ENCODE measurements around the gene CTPS2. TPM values are rescaled to one million over a fixed set of nuclear protein-coding genes. Genes with fewer than 3 reads are reported as not detected.

CTPS2 gene
- total RNA-seq, 1 experiment from 2014 or later, result 9.6 TPM

- no peak overlapping the region for H3K27ac ChIP-seq (ENCODE audit: low read depth, low read length)
- DNase-seq (ENCODE audit: low read depth, low spot score) (no peak), ATAC-seq (no peak)
- TF ChIP-seq, protein P1, sequence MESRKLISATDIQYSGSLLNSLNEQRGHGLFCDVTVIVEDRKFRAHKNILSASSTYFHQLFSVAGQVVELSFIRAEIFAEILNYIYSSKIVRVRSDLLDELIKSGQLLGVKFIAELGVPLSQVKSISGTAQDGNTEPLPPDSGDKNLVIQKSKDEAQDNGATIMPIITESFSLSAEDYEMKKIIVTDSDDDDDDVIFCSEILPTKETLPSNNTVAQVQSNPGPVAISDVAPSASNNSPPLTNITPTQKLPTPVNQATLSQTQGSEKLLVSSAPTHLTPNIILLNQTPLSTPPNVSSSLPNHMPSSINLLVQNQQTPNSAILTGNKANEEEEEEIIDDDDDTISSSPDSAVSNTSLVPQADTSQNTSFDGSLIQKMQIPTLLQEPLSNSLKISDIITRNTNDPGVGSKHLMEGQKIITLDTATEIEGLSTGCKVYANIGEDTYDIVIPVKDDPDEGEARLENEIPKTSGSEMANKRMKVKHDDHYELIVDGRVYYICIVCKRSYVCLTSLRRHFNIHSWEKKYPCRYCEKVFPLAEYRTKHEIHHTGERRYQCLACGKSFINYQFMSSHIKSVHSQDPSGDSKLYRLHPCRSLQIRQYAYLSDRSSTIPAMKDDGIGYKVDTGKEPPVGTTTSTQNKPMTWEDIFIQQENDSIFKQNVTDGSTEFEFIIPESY (IDR thresholded peaks at IDR 0.05; ENCODE audit: extremely low read depth, insufficient replicate concordance, low read length), result no peak
- TF ChIP-seq SP1 (IDR thresholded peaks at IDR 0.05; ENCODE audit: low read depth) (no peak), EZH2 (IDR thresholded peaks at IDR 0.05) (no peak), CBX3 (IDR thresholded peaks at IDR 0.05; ENCODE audit: low read depth) (no peak), POLR2A (IDR thresholded peaks at IDR 0.05; ENCODE audit: borderline replicate concordance, extremely low read depth, insufficient read depth, insufficient read length) (no peak)
- TF ChIP-seq, protein P2, sequence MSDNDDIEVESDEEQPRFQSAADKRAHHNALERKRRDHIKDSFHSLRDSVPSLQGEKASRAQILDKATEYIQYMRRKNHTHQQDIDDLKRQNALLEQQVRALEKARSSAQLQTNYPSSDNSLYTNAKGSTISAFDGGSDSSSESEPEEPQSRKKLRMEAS (IDR thresholded peaks at IDR 0.05), result no peak
- H3K9me3 ChIP-seq (ENCODE audit: control insufficient read depth in 1 of 2, insufficient read depth in 1 of 2, low read depth in 1 of 2, low read length in 2 of 2), result no peaks in the 10 kb centered on the region
- H3K4me3 ChIP-seq (replicated peaks in 1 of 2; ENCODE audit: low read depth in 1 of 2, low read length in 2 of 2), result no peak overlapping the region
- H3K9me2 ChIP-seq (ENCODE audit: insufficient read depth), result no peaks in the 10 kb centered on the region
- no peaks in the 10 kb centered on the region; a peak in 1 of 4 replicates for H3K36me3 ChIP-seq (ENCODE audit: control insufficient read depth in 1 of 2, insufficient read depth in 2 of 2, low read length in 2 of 2)
- RAD21 ChIA-PET (ENCODE audit: low non-redundant PET in 1 of 2, low total read pairs in 2 of 2, uncharacterized antibody in 2 of 2, unreplicated experiment in 2 of 2), result no interaction called here
- H4K20me1 ChIP-seq (ENCODE audit: insufficient read depth), result no peaks in the 10 kb centered on the region
- no peaks in the 10 kb centered on the region for H3K79me2 ChIP-seq (ENCODE audit: insufficient read depth, low read length)
- no TSS peak for BruUV-seq (replicated peaks)
- no peak overlapping the region for H2AFZ ChIP-seq (ENCODE audit: low read depth, low read length, poor library complexity, severe bottlenecking)
- H3K27me3 ChIP-seq (ENCODE audit: insufficient read depth, low read length), result no peaks in the 10 kb centered on the region
- no peak overlapping the region for H3K9ac ChIP-seq (ENCODE audit: low read length)
- intact Hi-C loops (cut with micrococcal nuclease), result no loop called here
- H3K4me1 ChIP-seq (ENCODE audit: control insufficient read depth in 1 of 2, insufficient read depth in 2 of 2, low read length in 2 of 2), result no peaks in the 10 kb centered on the region
- CTCF ChIA-PET, result no interaction called here
- POLR2A ChIA-PET, result no interaction called here
- H3K4me2 ChIP-seq (ENCODE audit: low read length), result no peak overlapping the region
Measured at GRCh38 chrX:16678689-16679088, 33.8 kb downstream of the CTPS2 start.

GRCh38 chrX:16671005-16671404 lies 41.5 kb downstream of the CTPS2 start:
- Histone ChIP-seq H4K20me1 (ENCODE audit: insufficient read depth) (no peaks in the 10 kb centered on the region), H3K27ac (ENCODE audit: low read depth, low read length) (no peak overlapping the region), H3K9ac (ENCODE audit: low read length) (no peak overlapping the region), H3K4me3 (replicated peaks in 1 of 2; ENCODE audit: low read depth in 1 of 2, low read length in 2 of 2) (no peak overlapping the region), H3K27me3 (ENCODE audit: insufficient read depth, low read length) (no peaks in the 10 kb centered on the region), H3K79me2 (ENCODE audit: insufficient read depth, low read length) (no peaks in the 10 kb centered on the region), H2AFZ (ENCODE audit: low read depth, low read length, poor library complexity, severe bottlenecking) (no peak overlapping the region), H3K9me3 (ENCODE audit: control insufficient read depth in 1 of 2, insufficient read depth in 1 of 2, low read depth in 1 of 2, low read length in 2 of 2) (no peaks in the 10 kb centered on the region), H3K4me2 (ENCODE audit: low read length) (no peak overlapping the region), H3K36me3 (ENCODE audit: control insufficient read depth in 1 of 2, insufficient read depth in 2 of 2, low read length in 2 of 2) (no peaks in the 10 kb centered on the region), H3K9me2 (ENCODE audit: insufficient read depth) (no peaks in the 10 kb centered on the region), H3K4me1 (ENCODE audit: control insufficient read depth in 1 of 2, insufficient read depth in 2 of 2, low read length in 2 of 2) (no peaks in the 10 kb centered on the region)
- BruUV-seq (replicated peaks), result no TSS peak
- CTCF ChIA-PET, result no interaction called here
- peak; percentile 12 for DNase-seq (ENCODE audit: low read depth, low spot score)
- intact Hi-C loops (cut with micrococcal nuclease), result loop anchor here (2.0 to 5.0 kb wide), 3 partner anchors 234 to 740 kb away; partner anchors contain the start of gene GRPR
- 0 out of 2 replicates have a peak, but pooled peaks have one; percentile 38 for ATAC-seq
- RAD21 ChIA-PET (ENCODE audit: low non-redundant PET in 1 of 2, low total read pairs in 2 of 2, uncharacterized antibody in 2 of 2, unreplicated experiment in 2 of 2), result no interaction called here
- POLR2A ChIA-PET, result no interaction called here
- TF ChIP-seq TCF7L2 (IDR thresholded peaks at IDR 0.05; ENCODE audit: borderline replicate concordance, extremely low read depth, insufficient read depth, insufficient read length), result no peak
- TF ChIP-seq POLR2AphosphoS5 (IDR thresholded peaks at IDR 0.05; ENCODE audit: low read depth, low read length), result no peak
- no peak for TF ChIP-seq EGR1 (IDR thresholded peaks at IDR 0.05; ENCODE audit: low read depth)
- TF ChIP-seq ZNF274 (IDR thresholded peaks at IDR 0.05; ENCODE audit: low read depth, low read length), result no peak
- TF ChIP-seq JUND (IDR thresholded peaks at IDR 0.05), result no peak
- no peak for TF ChIP-seq FOSL1 (IDR thresholded peaks at IDR 0.05; ENCODE audit: low read depth)
- TF ChIP-seq RAD21 (IDR thresholded peaks at IDR 0.05; ENCODE audit: low read depth), result peak; percentile 64
- no peak for TF ChIP-seq EZH2 (IDR thresholded peaks at IDR 0.05)
- no peak for TF ChIP-seq CEBPB (IDR thresholded peaks at IDR 0.05; ENCODE audit: low read depth)
- peak in 2 of 3 experiments; percentile 18 to 22; a peak in 2 of 6 replicates for TF ChIP-seq CTCF (IDR thresholded peaks at IDR 0.05 in 2 of 3, conservative IDR thresholded peaks at IDR 0.05 in 1 of 3; ENCODE audit: borderline replicate concordance in 1 of 3, insufficient read depth in 1 of 3, low read depth in 2 of 3, low read length in 2 of 3)
- no peak for TF ChIP-seq CBX3 (IDR thresholded peaks at IDR 0.05; ENCODE audit: low read depth)

Measured in HCT116 (cell line).